GM19397 (cell line): ENCODE measurements around the gene TACR2.

Experiments
- ATAC-seq: cut with Tn5 transposase; IDR thresholded peaks from one replicate; pipeline ENCODE4 v1.9.1; 2021; ENCODE audit warnings: mild to moderate bottlenecking, moderate library complexity; ENCODE audit not compliant: unreplicated experiment

Gene TACR2

DNA sequence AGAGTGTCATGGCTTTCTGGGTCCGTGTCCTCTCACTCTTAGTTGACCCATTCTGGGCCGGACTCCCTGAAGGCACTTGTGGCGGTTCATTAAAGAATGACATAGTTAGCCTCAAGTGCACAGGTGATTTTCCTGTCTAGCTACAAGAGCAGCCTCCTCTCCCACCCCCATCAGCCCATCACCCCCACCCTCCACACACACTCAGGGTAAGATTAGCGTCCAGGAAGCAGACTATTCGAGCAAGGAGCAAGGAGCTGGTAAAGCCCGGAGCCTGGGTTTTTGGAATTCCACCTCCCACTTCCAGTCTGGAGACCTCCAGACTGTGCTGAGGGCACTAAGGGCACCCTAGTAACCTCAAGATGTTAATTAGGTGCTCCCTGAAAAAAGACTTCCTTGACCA lies 39.5 kb downstream of the TACR2 start:
- no peak for ATAC-seq

DNA sequence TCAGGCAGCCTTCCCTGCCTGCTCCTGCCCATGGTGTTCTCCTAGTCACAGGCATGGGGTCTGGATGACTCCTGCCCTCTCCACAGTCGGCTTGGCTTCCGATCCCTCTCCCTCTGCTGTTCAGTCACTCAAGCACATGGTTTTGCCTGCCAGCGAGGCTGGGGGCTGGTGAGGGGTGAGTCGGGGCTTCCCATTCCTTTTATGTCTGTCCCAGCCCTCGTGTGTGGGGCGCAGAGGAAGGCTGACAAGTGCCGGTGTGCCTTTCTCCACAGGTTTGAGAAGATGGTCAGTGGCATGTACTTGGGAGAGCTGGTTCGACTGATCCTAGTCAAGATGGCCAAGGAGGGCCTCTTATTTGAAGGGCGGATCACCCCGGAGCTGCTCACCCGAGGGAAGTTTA lies 40.1 kb downstream of the TACR2 start:
- ATAC-seq, result no peak

DNA sequence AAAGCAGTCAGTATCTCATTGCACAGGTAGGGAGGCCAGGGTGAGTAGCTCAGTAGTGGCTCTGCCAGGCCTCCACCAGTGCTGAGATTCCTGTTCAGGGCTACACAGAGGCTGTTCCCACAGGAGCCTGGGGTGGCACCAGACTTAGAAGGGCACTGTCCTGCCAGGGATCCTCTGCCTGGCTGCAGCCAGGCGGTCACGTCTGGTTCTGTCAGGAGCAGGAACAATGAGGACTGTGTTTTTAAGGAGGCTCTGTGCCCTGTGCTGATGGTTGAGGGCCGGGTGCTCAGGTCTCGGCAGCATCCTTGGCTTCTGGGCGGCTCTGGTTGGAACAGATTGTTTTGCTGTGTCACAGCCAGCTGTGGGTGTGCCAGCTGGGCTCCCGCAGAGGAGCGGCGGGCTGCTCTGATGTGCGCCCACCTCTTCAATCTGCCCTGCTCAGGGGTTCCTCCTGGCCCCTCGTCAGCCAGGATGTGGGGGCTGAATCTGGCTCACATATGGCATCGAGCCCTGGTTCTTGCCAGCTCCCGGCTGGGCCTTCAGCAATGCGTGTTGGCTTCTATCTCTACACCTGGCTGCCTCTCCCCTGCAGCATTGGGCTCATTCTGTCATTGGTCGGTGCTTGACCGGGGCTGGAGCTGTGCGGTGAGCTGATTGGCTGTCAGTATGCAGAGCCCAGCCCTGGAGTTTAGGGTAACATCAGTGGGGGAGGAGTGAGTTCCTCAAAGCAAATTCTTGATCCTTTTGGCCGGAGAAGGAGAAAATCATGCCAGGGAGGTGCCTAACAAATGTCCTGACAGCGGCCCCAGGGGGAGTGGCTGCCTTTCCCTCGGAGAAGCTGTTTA lies 41.2 kb downstream of the TACR2 start:
- ATAC-seq, result no peak

DNA sequence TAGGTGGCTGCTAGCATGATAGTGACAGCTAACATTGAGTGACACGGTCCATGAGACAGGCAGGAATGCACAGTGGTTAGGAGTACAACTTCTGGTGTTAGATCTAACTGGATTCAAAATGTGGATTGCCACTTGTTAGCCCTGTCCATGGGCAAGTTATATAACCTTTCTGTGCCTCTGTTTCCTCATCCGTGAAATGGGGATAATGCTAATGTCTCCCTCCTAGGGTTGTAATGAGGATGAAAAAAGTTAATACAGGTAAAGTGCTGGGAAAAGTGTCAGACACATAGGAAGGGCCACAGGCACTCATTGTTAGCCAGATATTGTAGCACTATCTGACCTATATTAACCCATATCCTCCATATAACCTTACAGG lies 41.8 kb downstream of the TACR2 start:
- ATAC-seq, result no peak

DNA sequence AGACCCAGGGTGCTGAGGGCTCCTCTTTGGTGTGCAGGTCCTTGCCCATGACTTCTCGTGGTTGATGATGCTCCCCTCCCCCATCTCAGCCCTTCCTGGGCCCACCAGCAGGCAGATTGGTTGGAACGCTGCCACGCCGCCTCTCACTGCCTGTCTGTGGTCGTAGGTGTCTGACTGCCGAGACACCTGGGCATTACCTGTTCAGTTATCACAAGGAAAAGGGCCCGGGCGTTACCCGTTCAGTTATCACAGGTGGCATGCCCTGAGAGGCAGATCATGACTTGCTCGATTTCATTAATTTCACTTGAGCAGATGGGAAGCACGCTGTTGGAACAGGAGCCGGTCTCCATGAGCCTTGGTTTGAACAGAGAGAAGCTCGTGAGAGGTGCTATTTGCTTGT lies 42.5 kb downstream of the TACR2 start:
- no peak for ATAC-seq

DNA sequence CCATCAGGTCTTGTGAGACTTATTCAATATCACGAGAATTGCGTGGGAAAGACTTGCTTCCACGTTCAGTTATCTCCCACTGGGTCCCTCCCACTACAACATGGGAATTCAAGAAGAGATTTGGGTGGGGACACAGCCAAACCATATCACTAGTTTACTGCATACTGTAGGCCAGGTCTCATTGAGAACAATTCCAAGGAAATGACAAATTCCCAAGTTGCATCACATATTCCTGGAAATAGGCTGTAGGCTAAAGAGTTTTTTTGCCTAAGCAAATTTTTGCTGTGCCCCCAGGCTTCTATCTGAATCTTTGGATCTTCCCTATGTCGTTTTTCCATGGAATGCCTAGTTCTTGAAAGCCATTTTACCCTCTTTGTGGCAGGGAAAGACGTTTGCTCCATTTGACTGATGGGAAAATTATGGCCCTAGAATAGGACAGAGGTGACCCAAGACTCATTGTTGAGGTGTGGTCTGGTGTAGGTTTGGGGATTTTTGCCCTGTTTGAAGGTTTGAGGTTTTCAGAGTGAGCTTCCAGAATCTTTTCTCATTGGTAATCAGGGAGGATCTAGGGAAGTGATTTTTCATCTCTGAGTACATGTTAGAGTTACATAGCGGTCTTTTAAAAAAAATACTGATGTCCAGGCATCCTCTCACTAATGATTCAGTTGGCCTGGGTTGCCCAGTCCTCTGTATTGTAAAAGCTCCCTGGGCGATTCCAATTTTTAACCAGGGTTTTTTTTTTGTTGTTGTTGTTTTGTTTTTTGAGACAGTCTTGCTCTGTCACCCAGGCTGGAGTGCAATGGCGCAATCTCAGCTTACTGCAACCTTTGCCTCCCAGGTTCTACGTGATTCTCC lies 44.4 kb downstream of the TACR2 start:
- ATAC-seq, result no peak

DNA sequence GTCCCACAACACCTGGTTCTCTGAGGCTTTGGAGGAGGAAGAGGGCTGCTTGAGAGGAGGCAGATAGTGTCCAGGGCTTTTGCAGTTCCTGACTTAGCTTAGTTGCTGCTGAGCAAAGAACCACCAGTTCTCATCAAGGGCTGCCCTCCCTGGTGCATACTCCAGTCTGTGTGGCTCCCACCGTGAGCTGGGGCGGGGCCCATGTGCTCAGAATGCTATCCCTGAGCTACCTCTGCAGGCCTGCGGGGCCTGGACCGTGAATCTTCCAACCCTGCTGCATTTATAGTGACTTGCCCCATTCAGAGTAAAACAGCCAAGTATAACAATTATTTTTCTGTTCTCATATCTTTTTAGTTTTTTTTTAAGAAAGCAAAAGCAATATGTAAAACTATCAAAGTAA lies 49.2 kb downstream of the TACR2 start:
- no peak for ATAC-seq

DNA sequence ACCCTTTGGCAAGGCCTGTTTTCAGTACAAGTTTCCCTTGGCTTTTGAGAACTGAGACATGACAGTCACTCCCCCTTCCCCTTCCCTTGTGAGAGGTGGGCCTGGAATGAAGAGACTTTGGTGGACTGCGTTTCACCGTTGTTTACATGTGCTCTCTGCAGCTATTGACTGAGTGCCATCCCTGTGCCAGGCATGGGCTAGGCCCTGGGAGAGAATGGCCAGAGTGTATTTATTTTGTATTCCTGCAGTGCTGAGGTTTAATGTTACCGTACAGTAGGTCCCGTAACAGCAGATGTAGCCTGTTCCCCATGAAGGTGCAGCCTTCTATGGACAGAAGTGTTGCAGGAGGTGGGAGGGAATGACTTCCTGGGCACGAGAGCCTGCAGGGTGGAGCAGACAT lies 50.0 kb downstream of the TACR2 start:
- no peak for ATAC-seq

DNA sequence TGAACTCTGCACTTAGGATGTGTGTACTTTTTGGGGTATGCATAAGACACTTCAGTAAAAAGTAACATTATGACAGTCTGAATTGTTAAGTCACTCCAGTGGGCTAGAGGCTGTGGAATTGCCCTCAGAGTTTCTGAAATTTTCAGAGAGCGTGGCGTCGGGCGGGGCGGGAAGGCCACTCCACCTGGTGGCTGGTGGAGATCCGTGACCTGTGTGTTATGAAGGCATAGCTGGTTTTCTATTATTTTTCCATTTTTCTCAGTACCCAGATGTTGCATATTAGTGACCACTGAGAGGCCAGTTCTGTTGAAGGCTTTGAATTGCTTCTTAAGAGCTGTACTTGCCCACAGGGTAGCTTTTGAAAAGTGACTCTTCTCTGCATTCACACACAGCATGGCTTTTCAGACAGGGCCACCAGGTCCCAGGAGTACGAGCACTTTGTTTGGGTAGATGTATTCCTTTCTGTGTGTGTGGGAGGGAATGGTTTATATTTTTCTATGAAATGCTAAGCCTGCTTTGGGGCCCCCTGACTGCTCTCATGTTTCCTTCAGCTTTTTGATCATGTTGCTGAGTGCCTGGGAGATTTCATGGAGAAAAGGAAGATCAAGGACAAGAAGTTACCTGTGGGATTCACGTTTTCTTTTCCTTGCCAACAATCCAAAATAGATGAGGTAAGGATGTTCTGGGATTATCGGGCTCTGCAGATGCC lies 52.3 kb downstream of the TACR2 start:
- no peak for ATAC-seq

DNA sequence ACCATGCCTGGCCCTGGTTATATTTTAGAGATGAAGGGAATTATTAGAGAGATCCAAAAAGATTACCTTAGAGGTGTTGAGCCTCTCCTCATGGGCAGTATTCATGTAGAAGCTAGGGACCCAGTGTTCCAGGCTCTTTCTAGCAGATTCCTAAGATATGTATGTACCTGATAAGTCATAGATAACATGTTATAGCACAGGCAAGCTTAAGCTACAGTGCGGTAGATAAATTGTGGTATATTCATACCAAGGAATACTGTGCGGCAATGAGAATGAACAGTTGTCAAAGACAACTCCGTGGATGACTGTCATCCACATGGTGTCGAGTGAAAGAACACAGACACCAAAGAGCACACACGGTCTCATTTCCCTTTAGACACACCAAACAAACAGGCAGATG lies 53.1 kb downstream of the TACR2 start:
- no peak for ATAC-seq

DNA sequence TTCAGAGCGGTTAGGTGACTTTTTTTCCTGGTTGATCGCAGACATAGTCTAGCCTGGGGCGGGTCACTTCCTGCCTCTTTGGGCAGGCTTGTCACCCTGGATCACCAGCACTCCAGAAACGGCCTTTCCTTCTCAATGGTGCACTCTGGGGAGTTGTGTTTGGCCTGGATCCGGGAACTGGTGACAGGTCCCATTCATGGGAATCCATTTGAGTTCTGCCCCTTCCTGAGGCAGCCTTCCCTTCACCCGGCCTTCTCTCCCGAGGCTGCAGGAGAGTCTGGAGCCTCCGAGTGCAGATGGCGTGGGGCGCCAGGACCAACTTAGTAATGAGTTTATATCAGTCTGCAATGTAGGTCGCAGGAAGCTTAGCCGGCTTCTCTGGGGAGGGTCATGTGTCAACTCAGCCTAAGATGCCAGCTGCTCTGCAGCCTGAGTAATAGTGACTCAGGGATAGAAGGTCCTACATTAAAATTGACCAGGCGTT lies 54.2 kb downstream of the TACR2 start:
- ATAC-seq, result no peak

DNA sequence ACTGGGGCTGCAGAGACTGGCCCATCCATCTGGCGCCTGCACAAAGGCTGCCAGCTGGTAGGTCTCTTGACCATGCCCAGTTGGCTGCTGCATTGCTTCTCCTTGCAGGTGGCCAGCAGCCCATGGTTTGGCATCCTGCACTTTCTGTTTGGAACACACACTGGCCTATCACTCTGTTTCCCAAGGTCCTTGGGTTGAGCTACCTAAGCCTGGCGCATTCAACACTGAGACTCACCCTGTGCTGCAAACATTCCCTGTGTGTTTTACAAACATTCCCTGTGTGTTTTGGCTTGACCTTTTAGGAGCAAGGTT lies 55.5 kb downstream of the TACR2 start:
- ATAC-seq, result no peak

DNA sequence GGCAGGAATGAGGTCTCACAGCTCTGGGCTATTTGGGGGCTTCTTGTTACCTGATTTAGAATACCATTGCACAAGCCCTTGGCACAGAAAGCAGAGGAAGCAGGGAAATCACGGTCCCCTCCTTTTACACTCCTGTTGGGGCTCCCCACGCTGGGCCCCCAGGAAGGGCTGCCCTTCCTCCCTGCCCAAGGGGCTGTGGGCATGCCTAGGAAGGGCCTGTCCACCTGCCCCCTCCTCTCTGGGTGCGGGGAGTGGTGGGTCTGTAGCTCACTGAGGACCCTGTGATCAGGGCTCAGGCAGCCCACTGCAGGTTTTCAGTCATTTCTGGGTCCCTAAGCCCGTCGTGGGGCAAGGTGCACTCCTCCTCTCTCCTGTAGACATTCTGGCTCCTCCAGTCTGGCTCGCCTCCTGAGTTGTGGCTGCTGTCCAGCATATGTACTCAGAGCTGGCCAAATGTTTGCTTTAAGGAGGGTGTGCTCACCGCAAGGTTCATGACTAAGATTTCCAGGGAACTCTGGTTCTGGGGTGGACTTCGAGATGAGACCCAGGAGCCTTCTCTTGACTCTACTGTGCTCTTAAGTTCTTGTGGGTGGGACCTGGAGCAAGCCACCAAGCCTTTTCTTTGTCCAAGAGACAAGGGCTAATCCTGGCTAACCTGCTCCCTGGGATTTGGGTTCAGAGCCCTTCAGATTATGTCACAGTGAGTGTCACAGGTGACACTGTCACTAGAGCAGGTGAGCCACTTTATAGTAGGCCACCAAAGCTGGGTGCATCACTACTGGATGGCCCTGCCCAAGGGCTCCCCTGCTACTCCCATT lies 56.0 kb downstream of the TACR2 start:
- ATAC-seq, result no peak

DNA sequence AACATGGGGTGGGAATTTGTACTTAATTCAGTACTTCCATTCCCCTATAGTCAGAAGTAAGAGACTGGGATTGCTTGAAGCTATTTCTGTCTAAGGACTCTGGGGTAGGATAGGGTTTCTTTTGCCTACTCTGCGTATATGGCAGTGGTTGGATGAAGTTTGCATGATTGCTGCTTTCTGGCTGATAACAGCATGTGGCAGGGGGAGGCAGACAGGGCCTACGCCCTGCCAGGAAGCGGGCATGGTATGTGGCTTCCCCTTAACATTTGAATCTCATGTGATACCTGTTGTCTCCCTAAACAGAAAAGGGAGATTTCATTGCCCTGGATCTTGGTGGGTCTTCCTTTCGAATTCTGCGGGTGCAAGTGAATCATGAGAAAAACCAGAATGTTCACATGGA lies 57.1 kb downstream of the TACR2 start:
- no peak for ATAC-seq

DNA sequence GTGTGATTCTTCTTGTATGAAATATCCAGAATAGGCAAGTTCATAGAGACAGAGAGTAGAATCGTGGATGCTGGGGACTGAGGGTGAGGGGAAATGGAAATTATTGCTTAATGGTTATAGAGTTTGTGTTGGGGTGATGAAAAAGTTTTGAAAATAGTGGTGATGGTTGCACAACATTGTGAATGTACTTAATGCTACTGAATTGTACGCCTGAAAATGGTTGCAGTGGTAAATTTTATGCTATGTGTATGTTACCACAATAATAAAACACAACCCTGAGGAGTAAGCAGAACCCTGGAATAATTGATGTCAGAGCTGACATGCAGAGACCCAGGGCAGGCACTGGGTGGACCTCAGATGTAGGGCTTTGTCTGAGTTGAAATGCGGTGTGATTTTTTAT lies 57.6 kb downstream of the TACR2 start:
- ATAC-seq, result no peak

DNA sequence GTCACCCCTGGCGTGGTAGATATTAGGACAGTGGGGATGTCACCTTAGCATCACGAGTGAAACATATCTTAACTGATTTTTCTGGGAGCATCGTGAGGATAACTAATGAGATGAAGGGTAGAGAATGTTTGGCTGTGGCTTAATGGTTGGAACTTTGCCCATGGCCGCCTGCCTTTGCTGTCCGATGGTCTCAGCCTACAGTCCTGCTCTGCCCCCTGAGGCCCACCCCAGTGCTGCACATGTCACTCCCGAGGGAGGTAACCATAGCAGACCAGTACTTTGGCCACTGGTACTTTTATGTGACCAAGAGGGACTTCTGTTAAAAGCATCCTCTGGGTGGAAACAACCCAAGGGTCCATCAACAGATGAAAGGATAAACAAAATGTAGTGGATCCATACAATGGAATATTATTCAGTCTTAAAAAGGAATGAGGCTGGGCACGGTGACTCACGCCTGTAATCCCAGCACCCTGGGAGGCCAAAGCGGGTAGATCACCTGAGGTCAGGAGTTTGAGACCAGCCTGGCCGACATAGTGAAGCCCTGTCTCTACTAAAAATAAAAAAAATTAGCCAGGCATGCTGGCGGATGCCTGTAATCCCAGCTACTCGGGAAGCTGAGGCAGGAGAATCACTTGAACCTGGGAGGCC lies 58.4 kb downstream of the TACR2 start:
- ATAC-seq, result no peak

DNA sequence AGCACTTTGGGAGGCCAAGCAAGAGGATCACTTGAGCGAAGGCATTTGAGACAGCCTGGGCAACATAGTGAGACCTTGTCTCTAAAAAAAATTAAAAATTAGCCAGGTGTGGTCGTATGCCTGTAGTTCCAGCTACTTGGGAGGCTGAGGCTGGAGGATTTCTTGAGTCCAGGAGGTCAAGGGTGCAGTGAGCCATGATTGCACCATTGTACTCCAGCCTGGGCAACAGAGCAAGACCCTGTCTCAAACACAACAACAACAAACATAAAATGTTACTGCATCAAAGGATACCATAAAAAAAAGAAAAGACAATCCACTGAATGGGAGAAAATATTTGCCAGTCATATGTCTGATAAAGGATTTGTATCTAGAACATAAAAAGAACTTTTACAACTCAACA lies 60.5 kb downstream of the TACR2 start:
- no peak for ATAC-seq

DNA sequence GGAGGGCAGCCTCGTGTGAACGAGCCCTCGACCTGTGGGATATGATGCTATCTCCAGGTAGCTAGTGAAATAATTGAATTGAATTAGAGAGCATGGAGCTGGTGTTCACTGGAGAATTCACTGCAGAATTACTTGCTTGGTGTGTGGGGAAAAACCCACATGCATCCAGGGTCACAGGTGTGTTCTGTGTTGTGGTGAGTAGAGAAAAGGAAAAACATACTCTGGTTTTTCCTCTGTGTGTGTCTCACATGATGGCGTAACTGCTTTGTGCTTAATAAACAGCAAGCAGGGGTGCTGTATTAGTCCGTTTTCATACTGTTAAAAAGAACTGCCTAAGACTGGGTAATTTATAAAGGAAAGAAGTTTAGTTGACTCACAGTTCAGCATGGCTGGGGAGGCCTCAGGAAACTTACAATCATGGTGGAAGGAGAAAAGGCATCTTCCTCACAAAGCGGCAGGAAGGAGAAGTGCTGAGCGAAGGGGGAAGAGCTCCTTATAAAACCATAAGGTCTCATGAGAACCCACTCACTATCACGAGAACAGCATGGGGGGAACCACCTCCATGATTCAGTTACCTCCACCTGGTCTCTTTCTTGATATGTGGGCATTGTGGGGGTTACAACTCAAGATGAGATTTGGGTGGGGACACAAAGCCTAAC lies 62.6 kb downstream of the TACR2 start:
- no peak for ATAC-seq
